SK-N-SH (cell line): ENCODE results near the gene MRPS11.

Experiments used
- EP300 ChIP-seq, 2 experiments: IDR thresholded peaks; 2 replicates each; pipeline versions ENCODE4 v1.4.0 to v1.6.1; 2012; ENCODE audit warnings: borderline replicate concordance in 1 of 2, low read depth in 1 of 2, low read length in 1 of 2
- EZH2phosphoT487 ChIP-seq: fragments of 200-600 bp; sonication (generic); IDR thresholded peaks from 2 replicates; pipeline ENCODE4 v1.6.1; 2017; ENCODE audit warnings: low read depth, mixed run types, mild to moderate bottlenecking, antibody characterized with exemption, moderate library complexity, borderline replicate concordance
- GATA2 ChIP-seq: sonication (generic); formaldehyde crosslinking; IDR thresholded peaks from 2 replicates; pipeline ENCODE4 v1.5.0; 2020; ENCODE audit warnings: mild to moderate bottlenecking, missing genetic modification reagents
- RFX5 ChIP-seq: IDR thresholded peaks from 2 replicates; pipeline ENCODE4 v1.6.1; 2012; ENCODE audit warnings: mild to moderate bottlenecking, improper control_type of control experiment, low read length
- YY1 ChIP-seq: IDR thresholded peaks from 2 replicates; pipeline ENCODE4 v1.4.0; 2012; ENCODE audit warnings: low read depth, mild to moderate bottlenecking
- TF ChIP-seq, protein P1 (sequence below): fragments of 200-600 bp; sonication (generic); IDR thresholded peaks from 2 replicates; pipeline ENCODE4 v1.6.1; 2017; ENCODE audit warnings: antibody characterized with exemption, mild to moderate bottlenecking, moderate library complexity
- TF ChIP-seq, protein P2 (sequence below): fragments of 150-350 bp; IDR thresholded peaks from 2 replicates; pipeline ENCODE4 v1.6.1; 2017; ENCODE audit warnings: antibody characterized with exemption, low read length, low read depth, borderline replicate concordance

DNA sequence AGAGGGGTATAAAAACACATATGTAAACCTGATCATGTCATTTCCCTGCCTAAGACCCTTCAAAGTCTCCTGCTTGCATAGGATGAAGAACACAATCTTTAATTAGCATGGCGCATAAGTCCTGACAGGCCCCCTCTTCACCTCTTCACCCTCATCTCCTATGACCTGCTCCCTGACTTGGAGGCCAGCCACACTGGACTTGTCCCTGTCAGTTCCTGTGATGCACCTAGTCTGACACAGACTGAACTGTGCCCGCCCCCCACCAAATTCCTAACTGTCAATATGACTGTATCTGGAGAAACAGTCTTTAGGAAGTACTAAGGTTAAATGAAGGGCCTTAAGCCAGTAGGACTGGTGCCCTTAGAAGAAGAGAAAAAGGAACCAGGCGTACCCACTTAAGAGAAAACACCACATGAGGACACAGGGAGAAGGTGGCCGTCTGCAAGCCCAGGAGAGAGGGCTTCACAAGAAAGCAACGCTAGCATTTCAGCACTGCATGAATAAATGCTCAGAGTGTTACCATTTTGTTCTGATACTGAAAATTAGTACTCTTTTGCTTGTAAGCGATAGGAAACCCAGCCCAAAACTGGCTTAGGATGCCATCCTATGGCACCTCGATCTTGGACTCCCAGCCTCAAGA lies 34.3 kb upstream of the MRPS11 start:
- TF ChIP-seq, protein P1, sequence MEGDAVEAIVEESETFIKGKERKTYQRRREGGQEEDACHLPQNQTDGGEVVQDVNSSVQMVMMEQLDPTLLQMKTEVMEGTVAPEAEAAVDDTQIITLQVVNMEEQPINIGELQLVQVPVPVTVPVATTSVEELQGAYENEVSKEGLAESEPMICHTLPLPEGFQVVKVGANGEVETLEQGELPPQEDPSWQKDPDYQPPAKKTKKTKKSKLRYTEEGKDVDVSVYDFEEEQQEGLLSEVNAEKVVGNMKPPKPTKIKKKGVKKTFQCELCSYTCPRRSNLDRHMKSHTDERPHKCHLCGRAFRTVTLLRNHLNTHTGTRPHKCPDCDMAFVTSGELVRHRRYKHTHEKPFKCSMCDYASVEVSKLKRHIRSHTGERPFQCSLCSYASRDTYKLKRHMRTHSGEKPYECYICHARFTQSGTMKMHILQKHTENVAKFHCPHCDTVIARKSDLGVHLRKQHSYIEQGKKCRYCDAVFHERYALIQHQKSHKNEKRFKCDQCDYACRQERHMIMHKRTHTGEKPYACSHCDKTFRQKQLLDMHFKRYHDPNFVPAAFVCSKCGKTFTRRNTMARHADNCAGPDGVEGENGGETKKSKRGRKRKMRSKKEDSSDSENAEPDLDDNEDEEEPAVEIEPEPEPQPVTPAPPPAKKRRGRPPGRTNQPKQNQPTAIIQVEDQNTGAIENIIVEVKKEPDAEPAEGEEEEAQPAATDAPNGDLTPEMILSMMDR = no peak
- TF ChIP-seq, protein P2, sequence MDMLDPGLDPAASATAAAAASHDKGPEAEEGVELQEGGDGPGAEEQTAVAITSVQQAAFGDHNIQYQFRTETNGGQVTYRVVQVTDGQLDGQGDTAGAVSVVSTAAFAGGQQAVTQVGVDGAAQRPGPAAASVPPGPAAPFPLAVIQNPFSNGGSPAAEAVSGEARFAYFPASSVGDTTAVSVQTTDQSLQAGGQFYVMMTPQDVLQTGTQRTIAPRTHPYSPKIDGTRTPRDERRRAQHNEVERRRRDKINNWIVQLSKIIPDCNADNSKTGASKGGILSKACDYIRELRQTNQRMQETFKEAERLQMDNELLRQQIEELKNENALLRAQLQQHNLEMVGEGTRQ = no peak
- no peak for TF ChIP-seq RFX5
- no peak for TF ChIP-seq EP300 (IDR thresholded peaks at IDR 0.05; ENCODE audit: borderline replicate concordance in 1 of 2, low read depth in 1 of 2, low read length in 1 of 2)
- TF ChIP-seq GATA2 (CRISPR knock-in tag) = no peak
- no peak for TF ChIP-seq EZH2phosphoT487
- no peak for TF ChIP-seq YY1
